GM19035 (cell line): ENCODE data around the gene TRAPPC2L.
"Not testable (repeated sequence)": the region's sequence is repeated elsewhere in the genome, so short reads cannot be mapped to it uniquely, and the experiment has no call there.

ENCODE experiments used
- ATAC-seq: cut with Tn5 transposase; IDR thresholded peaks from one replicate; pipeline ENCODE4 v1.9.1; 2021; ENCODE audit not compliant: unreplicated experiment

Gene TRAPPC2L

DNA sequence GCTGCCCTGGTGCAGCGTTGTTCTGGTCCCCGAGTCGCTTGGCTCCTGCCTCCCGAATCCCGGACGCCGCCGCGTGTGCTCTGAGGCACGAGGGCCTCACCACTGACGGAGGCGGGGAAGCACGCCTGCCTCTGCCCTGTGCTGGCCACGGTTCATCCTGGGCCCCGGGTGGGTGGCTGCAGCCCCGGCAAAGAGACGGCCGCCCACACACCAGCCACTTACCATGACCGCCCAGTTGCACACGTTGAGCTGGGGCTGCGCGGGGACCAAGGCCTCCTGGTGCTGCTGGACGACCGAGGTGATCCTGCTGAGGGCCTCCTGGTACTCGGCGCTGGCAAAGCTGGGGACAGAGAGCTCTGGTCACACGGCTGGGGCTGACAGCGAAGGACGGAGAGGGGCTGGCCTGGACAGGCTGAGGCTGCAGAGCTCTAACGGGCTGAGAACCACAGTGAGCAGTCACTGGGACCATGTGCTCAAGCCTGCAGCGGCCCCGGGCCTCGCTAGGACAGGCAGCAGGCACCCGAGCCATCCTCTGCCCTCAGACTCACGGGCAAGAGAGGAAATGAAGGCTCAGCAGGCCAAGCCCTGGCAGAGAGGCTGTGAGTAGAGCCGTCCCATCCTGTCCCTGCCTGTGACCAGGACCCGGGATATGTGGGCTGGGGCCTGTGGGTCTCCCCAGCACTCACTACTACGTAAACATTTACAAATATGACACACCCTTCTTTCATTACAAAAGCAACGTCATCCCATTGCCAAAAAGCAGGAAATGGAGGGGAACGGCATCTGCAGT lies 38.9 kb upstream of the TRAPPC2L start:
- ATAC-seq, result no peak

DNA sequence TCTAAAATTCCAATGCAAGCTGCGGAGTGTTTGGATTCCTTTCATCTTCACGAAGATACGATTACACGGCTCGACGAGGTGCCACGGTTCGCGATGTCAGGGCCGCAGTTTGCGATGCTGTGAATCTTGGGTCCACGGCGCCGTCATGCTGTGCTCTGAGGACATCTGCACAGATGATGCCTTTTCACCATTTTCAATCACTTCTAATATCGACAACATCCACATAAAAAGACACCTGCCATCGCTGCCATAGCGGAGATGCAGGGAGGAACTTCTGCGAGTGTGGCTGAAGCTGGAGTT lies 38.4 kb upstream of the TRAPPC2L start:
- ATAC-seq, result no peak

DNA sequence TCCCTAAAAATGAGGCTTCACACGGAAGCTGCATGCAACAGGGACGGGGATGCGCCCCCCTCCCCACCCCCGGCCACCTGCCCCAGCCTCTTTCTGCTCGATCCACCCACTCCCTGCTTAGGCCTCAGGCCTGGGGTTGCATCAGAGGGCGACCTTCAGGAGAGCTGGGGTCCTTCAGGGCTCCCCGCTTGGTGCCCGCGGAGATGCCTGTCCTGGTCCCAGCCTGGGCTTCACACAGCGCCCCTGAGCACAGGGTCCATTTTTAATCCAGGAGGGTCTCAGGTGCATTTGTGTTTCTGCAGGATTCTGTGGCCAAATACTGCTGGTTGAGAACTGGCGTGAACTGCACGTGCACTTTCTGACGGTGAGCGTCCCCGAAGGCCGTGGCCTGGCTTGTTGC lies 37.8 kb upstream of the TRAPPC2L start:
- no peak for ATAC-seq

DNA sequence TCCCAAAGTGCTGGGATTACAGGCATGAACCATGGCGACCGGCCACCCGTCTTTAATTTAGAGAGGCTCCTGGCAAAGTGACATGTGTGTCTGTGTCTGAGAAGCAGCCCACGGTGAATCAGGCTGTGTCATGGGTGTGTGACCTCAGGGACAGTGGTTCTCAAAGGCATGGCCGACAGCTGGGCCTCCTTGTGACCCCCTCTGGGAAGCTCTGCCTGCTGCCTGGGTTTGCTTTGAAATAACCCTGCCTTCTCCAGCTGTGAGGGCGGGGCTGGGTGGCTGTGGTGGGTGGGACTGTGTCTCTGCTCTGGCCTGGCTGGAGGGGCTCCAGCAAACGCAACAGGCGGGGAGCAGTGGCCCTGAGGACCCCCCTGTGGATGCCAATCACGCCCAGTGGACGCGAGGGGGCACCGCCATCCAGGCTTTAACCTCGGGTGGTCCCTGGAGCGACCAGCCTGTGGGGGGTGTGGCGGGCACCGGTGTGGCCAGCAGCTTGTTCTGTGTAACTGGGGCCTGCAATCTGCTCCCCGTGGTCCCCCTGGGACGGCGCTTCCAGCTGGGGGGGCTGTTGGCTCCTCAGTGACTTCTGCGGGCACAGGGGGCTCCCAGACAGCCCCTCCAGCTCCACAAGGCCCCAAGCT lies 36.4 kb upstream of the TRAPPC2L start:
- ATAC-seq, result no peak

DNA sequence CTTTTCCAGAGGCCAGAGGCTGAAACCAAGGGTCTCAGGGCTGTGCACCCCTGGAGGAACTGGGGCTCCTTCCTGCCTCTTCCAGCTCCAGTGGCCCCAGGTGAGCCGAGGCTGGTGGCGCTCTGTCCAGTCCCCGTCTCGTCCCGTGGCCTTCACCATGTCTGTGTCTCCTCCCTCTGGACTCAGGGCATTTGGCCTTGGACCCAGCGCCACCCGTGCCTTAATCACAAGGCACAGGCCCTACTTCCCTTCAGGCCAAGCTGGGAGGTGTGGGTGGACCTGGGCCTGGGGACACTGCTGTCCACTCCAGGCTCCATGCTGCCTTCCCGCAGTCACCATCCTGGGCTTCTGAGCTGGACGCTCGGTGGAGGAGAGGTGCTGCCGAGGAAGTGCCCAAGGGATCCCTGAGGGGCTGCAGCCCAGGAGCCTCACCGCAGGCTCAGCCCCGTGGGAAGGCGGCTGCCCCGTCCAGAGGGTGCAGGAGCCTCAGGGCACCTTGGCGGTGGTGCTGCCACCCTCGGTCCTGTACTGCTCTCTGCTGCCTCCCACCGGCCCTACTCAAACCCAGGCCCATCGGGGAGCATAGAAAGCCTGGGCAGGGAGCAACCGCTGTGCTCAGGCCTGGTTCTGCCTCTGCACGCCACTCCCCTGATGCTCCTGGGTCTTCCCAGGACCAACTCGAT lies 35.6 kb upstream of the TRAPPC2L start:
- no peak for ATAC-seq

DNA sequence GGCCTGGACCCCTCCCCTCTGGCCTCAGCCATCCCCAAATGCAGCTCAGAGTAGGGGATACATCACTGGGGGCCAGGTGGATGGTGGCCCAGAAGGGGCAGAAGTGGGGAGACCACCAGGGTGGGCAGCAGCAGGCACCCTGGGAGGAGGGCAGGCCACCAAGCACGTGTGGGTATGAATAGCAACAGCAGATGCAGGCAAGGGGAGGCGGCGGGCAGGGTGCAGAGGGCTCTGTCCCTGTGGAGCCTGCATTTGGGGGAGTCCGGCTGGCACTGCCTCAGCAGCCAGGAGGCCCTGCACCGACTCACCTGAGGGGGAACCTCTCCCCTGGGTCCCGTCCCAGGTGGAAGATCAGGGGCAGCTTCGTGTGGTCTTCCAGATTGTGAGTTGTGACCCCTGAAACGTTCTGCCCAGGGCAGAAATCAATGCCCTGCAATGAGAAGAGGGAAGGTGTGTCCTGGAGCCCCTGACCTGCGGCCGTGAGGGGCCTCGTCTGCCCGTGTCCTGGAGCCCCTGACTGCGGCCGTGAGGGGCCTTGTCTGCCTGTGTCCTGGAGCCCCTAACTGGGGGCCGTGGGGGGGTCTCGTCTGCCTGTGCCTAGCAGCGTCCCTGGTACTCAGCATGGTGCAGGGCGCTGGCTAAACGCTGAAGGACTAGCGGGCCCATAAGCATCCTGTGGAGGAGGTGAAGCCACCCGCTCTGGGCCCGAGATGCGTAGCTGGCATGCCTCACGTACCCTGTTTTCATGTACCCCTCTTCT lies 34.5 kb upstream of the TRAPPC2L start:
- no peak for ATAC-seq

DNA sequence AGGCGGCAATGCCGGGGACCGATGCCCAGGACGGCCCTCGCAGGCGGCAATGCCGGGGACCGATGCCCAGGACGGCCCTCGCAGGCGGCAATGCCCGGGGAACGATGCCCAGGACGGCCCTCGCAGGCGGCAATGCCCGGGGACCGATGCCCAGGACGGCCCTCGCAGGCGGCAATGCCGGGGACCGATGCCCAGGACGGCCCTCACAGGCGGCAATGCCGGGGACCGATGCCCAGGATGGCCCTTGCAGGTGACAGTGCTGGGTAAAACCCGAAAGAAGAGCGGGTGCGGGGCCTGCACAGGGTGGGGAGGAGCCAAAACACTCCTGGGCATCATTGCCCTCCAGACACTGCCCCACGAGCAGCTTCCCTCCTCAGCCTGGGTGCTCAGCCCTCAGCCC lies 33.3 kb upstream of the TRAPPC2L start:
- ATAC-seq, result not testable (repeated sequence)

DNA sequence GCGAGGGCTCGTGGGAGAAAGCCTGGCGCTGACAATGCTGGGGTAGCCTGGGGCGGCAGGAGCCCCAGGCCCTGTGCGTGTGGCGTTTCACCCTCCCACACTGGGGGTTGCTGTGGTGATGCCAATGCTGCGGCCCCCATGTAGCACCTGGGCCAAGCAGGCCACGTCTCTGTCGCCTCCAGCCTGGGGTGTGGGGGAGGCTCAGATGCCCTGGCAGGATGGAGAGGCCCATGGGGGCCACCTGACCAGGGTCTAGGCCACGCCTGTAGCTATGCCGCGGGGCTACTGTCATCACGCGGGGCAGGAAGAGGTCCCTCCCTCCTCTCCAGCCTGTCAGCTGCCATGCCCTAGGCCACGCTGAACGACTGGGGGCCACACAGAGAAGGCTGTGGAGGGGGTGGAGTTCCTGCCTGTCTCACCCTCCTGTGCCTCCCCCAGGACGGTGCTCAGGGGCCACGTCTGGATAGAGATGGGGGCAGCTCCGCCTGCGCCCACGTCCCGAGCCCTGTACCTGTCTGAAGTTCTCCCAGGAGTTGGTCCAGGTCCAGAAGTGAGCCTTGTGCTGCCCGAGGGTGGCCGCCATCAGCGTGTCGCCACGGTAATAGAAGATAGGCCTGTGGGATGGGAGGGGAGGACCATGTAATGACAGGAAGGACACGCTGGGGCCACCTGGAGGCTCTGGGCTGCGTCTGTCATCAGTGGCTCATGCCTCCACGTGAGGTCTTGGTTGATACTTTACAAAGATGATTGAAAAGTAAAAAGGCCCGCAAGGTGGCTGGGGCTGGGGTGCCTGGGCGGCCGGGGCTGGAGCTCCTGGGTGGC lies 32.5 kb upstream of the TRAPPC2L start:
- ATAC-seq, result no peak

DNA sequence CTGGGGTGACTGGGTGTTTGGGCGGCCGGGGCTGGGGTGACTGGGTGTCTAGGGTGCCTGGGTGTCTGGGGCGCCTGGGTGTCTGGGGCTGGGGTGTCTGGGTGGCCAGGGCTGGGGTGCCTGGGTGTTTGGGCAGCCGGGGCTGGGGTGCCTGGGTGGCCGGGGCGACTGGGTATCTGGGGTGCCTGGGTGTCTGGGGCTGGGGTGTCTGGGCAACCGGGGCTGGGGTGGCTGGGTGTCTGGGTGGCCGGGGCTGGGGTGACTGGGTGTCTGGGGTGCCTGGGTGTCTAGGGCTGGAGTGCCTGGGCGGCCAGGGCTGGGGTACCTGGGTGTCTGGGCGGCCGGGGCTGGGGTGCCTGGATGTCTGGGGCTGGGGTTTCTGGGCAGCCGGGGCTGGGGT lies 31.8 kb upstream of the TRAPPC2L start:
- ATAC-seq, result no peak

DNA sequence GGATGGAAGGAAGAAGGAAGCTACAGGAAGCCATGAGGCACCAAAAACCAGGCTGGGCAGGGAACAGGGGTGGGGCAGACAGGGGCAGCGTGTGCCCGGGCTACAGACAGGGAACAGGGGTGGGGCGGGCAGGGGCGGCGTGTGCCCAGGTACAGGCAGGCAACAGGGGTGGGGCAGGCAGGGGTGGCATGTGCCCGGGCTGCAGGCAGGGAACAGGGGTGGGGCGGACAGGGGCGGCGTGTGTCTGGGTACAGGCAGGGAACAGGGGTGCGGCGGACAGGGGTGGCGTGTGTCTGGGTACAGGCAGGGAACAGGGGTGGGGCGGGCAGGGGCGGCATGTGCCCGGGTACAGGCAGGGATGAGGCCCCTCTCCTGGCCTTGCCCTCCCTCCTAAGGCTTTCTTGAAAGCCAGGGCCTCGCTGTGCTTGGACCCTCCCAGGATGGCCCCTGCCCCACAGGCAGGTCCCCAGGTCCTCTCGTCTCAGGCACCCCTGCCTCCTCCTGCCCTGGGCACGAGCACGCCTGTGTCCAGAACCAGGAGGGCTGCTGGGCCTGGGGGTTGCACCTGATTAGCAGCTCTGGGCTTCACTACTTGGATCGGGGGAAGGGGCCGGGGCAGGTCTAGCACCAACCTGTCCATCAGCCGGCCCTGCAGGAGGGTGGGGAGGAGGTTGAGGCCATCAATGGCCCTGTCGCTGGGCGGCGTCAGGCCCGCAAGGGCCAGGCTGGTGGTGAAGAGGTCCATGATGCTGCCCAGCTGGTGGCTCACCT lies 30.7 kb upstream of the TRAPPC2L start:
- ATAC-seq, result no peak

DNA sequence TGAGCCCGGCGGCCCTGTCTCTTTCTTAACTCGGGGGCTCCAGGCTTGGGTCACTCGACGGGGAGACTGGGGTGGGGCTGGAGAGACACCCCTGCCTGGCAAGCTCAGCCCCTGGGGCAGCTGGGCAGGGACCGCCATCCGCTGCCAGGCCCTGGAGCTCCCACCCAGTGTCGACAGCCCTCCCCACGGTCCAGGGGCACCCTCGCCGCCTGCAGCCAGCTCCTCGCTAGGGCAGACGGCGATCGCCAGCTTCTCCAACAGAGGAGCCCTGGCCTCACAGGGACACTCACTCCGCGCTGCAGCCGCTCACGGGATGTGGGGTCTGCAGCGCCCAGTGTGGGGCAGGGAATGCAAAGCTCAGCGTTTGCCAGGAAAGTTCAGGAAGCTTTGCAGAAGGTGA lies 29.2 kb upstream of the TRAPPC2L start:
- no peak for ATAC-seq

DNA sequence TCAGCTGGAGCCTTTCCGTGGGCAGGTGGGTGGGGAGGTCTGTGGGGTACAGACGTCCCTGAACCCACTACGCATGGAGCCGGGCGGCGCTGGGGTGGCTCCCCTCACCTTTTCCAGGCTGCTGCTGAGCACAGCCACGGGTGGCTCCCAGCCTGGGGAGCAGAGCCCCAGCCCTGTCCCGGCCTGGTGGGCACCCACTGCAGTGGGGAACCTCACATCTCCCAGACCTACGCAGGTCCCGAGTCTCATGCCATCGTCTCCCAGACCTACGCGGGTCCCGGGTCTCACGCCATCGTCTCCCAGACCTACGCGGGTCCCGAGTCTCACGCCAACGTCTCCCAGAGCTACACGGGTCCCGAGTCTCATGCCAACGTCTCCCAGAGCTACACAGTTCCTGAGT lies 28.2 kb upstream of the TRAPPC2L start:
- ATAC-seq, result no peak

DNA sequence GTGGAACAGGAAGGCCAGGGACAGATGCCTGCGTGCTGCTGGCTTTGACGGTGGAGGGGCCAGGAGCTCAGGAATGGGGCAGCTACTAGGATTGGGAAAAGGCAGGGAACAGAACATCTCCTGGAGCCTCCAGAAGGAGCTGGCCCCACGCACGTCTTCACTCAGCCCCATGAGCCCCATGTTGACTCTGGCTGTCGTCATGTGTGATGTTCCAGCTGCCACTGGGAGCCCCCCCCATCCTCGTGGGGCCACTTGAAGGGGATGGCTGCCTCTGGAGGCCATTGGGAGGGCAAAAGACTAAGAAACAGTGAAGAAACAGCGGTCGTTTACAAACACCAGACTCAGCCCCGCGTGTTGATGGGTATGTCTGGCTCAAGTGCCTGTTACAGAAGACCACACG lies 26.7 kb upstream of the TRAPPC2L start:
- no peak for ATAC-seq

DNA sequence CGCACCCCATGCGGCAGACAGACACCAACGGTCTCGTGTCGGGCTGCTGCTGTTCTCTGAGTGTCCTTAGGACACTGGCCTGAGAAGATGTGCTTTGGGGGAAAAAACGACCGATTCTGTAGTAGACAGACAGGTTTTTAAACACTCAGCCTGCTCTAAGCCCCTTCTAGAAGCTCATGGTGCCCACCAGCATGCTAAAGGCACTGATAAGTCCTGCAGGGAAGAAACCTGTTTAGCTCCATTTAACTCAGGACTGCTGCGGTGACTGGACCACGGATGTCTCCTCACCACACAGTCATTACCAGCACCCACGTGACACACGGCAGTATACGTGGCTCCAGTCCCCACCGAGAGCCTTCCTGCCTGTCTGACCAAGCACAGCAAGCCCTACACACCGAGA lies 26.1 kb upstream of the TRAPPC2L start:
- ATAC-seq, result no peak

DNA sequence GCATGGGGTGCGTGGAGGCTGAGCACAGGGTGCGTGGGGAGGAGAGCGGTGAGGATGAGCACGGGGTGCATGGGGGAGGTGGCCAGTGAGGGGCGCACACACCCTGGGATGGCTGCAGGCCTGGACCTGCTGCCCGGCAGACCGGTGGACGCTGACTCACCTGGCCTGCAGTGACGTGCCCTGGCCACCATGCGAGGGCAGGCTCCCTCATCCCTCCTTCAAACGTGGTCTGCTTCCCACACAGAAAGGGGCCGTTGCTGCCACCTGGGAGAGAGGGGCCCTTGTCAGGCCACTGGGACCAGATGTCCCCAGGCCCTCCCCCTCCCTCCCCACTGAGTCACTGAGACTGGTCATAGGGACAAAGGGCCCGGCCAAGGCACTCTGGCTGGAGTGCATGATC lies 25.1 kb upstream of the TRAPPC2L start:
- ATAC-seq, result no peak

DNA sequence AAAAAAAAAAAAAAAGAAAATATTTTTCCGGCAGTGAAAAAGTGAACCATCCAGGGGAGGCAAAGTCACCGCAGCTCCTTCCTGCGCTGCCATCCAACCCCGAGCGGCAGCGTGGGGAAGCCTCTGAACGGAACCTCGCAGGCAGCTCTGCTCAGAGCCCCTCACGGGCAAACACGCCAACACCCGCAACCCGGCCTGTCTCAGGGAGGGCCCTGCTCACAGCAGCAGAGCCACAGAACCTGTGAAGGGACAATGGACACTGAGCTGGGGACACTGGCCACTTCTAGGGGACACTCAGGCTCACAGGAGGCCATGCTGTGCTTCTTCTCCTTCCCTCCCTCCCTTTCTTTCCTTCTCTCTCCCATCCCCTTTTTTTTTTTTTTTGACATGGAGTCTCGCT lies 23.8 kb upstream of the TRAPPC2L start:
- no peak for ATAC-seq

DNA sequence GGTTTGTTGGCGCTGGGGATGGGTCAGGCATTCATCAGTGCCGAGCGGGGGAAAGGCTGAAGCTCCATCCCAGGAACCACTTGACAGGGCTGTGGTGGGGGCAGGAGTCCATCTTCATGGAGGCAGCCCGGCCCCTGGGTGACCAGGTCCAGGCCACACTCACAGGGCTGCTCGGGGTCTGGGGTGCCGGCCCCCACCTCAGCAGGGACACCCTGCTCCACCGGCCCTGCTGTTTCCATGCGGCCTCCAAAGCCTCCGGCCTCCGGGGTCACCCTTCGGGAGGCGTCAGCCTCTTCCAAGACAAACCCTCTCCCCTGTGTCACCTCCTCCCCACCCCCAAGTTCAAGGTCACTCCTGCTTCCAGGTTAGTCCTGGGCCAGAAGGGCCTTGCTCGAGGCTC lies 22.3 kb upstream of the TRAPPC2L start:
- ATAC-seq, result no peak

DNA sequence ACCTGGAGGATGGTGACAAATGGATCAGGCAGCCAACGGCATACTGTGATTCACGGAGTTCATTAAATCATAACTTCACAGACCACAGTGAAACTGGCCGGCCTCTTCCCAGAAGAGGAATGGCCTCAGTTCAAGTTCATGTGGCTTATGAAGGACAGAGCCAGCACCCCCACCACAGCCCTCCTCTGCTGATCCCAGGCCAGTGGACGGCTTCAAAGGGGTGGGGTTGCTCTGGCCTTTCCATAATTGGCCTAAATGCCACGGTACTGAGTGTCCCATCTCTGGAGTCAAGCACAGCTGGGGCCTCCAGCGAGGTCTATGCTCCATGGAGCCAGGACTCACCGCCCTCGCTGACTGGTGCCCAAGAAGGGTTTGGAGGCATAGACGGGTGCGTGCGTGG lies 21.5 kb upstream of the TRAPPC2L start:
- no peak for ATAC-seq

DNA sequence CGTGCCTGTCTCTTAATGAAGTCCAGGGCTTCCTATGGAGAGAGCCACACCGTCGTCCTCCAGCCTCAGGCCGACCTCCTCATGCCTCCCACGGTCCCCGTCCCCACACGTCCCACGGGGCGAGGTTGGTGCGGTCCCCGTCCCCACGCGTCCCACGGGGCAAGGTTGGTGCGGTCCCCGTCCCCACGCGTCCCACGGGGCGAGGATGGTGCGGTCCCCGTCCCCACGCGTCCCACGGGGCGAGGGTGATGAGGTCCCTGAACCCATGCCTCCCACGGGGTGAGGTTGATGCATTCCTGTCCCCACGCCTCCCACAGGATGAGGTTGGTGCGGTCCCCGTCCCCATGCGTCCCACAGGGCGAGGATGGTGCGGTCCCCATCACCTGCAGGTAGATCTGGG lies 21.1 kb upstream of the TRAPPC2L start:
- no peak for ATAC-seq

DNA sequence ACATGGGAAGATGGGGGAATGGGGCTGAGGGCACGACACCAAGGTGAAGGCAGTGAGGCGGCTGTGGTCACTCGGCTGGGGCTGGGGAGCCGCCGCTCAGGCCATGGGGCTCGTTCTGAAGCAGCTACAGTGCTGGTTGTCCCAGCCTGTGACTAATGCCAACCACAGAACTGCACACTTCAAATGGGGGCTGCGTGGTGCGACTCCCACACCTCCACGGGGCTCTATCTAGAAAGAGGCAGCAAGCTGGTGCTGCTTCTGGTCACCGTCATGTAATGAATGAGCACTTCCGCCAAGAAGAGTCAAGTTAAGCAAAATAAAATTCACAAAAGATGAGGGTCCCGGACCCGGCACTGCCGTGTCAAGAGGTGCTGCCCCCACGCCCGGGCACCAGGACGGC lies 20.1 kb upstream of the TRAPPC2L start:
- ATAC-seq, result no peak
